ENCODE measurements around the gene BLM. TPM values are rescaled to one million over a fixed set of nuclear protein-coding genes. Genes with fewer than 3 reads are reported as not detected.

The BLM gene
- total RNA-seq, 1 experiment from 2014 or later, result 13.1 TPM

DNA sequence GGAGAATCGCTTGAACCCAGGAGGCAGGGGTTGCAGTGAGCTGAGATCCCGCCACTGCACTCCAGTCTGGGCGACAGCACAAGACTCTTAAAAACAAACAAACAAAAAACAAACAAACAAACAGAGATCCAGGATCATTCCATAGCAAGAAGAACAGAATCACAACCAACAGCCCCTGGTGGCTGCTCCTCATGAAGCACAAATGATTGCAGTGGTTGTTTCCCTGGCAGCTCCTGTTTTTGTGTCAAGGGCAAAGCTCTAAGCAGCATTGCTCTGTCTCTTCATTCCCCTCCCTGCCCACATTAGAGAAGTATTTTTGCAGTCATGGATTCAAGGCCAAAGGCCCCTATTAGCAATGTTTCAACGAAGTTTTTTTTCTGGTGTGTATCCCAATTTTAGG, 25.8 kb upstream of the BLM start:
- no peak for DNase-seq (ENCODE audit: low read depth)

DNA sequence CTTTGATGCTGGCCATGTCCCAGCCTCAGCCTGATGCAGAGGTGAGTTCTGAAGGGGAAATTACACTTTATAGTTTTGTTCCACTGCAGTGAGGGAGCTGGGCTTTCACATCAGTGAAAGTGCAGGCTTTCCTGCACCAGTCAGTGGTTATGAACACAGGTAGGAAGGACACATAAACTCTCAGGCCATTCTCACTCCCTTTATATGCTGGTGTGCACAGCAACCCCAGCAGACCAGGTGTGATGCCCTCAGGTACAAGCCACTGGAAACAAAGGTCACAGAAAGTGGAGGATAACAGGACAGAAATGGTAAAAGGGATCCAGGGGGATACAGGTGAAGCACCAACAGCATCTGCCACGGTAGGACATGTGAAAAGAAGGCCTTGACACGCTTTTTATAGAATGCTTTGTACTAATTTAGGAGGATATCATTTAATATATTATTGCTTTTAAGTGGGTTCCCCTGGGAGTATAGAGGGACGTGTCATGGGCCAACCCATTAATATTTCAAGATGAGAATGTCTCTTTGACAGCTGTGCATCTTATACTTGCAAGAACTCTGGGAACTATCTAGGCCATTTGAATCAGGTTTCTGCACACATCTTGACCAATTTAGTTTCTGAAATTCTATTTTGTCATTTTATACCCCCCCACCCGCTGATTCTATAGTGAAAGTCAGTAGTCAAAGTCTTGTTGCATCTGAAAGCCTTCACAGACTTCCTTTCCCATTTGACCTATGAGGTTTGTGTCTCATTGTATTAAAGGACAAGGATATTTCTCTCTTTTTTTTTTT, 25.0 kb upstream of the BLM start:
- DNase-seq (ENCODE audit: low read depth), result no peak

DNA sequence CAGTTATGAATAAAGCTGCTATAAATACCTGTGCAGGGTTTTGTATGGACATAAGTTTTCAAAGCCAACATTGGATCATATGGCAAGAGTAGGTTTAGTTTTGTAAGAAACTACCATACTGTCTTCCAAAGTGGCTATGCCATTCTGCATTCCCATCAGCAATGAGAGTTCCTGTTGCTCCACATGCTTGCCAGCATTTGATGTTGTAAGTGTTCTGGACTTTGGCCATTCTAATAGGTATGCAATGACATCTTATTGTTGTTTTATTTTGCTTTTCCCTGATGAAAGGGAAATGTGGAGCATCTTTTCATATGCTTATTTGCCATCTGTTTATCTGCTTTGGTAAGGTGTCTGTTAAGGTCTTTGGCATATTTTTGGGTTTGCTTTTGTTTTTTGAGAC, 22.2 kb upstream of the BLM start:
- DNase-seq (ENCODE audit: low read depth), result no peak

DNA sequence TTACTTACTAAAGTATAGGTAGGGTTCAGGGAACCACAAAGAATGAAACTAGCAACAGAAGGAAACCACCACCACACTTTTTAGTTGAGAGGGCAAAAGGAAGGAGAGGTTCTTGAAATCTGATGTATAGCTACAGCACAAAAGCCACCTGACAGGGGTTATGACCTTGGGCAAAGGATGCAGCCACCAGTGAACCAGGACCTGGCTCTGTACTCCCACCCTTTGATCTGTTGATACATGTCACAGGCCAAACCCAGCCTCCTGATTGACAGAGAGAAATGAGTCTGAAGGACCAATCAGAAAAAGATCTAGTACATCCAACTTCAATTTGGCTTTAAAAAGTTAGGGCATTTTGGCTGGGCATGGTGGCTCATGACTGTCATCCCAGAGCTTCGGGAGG, 20.0 kb upstream of the BLM start:
- no peak for DNase-seq (ENCODE audit: low read depth)

- DNase-seq (ENCODE audit: low read depth), result no peak
These were observed 18.5 kb upstream of the BLM start for GRCh38 chr15:90698629-90699028.

DNA sequence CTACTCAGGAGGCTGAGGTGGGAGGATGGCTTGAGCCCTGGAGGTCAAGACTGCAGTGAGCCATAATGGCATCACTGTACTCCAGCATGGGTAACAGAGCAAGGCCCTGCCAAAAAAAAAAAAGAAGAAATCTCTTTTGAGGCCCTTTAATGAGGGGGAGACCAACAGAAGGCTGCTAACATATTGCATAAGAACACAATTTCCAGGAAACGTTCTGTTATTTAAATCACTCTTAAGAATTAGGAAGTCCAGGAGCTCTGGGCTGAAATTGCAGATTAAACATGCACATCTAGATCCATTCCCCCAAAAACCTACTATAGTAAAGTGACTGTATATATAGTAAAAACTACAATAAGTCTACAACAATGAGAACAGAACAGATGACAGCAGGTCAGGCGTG, 16.1 kb upstream of the BLM start:
- DNase-seq (ENCODE audit: low read depth), result no peak

GRCh38 chr15:90701880-90702630, 15.1 kb upstream of the BLM start:
- DNase-seq (ENCODE audit: low read depth), result no peak

DNA sequence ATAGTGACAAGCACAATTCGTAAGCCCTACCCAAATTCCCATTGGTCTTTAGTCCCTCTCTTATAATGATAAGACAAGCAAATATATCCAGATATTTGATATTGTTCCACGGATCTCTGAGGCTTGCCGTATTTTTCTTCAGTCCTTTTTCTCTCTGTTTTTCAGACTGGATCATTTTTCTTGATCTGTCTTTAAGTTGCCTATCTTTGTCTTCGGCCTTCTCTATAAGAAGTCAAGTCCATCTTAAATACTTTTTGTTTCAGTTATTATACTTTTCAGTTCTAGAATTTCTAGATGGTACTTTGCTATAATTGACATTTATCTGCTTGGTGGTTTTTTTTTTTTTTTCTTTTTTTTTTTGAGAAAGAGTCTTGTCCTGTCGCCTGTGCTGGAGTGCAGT, 13.7 kb upstream of the BLM start:
- no peak for DNase-seq (ENCODE audit: low read depth)

GRCh38 chr15:90705212-90705611, 11.9 kb upstream of the BLM start:
- DNase-seq (ENCODE audit: low read depth), result no peak

DNA sequence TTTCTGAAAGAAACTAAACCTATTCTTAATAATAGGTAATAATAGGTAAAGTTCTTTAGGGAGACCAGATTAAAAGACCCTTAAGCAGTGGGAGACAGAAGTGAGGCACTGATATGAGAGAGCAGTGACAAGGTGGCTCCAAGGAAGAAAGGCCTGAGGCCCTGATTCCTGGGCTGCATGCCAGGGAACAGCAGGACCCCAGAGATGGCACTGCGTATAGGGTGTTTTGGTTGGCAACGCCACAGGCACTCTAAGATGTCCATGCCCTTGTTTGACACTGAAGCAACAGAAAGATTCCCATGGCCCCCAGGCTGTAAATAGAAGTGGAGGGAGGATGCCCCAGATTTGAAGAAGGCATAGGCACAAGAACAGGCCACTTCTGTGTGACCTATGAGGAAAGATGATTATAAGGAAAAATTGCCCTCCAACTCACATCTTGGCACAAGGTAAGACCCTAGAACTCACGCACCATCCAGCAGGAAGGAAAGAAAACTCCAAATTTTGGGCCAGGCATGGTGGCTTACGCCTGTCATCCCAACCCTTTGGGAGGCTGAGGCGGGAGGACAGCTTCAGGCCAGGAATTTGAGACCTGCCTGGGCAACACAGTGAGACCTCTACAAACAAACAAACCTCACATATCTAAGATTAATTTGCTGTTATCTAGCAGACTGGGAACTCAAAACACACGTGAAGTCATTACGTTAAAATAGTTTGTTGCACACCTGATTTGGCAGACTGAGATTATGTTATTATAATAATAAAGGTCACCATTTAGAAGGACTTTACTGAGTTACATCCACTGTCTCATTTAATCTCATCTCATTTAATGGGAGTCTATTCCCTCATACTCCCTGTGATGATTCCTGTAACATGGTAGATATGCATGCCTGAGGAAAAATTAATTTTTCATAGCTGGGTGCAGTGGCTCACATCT, 10.5 kb upstream of the BLM start:
- DNase-seq (ENCODE audit: low read depth), result no peak

GRCh38 chr15:90707489-90707888, 9.7 kb upstream of the BLM start:
- no peak for DNase-seq (ENCODE audit: low read depth)

- DNase-seq (ENCODE audit: low read depth), result no peak
These were observed 8.6 kb upstream of the BLM start for GRCh38 chr15:90708516-90708915.

- DNase-seq (ENCODE audit: low read depth), result no peak
These were observed 7.9 kb upstream of the BLM start for GRCh38 chr15:90709278-90709677.

DNA sequence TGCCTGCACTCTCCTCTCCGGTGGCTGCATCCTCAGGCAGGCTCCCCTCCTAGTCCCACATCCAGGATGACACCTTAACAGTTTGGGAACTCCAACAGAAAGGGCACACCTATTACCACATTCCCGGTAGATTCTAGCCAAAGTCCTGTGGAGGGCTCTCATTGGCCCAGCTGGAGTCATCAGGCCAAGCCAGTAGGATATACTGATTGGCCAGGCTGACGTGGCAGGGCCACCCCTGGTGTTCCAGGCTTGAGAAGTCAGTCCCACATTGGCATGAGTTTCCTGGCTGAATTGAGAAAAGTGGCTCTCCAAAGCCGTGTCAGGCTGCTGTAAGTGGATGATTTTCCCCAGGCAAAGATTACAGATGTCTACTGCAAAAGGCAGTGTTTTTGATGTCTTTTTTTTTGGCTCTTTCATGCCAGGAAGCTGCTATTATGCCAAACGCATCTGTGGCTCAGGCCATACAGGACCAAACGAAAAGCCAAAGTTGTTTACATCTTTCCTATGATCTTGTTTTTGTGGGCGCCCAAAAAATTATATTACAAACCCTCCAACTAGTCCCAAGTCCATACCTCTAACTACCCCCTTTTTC, 6.6 kb upstream of the BLM start:
- DNase-seq (ENCODE audit: low read depth), result no peak

GRCh38 chr15:90711418-90711824, 5.7 kb upstream of the BLM start:
- DNase-seq (ENCODE audit: low read depth), result no peak

GRCh38 chr15:90711842-90712241, 5.3 kb upstream of the BLM start:
- no peak for DNase-seq (ENCODE audit: low read depth)

DNA sequence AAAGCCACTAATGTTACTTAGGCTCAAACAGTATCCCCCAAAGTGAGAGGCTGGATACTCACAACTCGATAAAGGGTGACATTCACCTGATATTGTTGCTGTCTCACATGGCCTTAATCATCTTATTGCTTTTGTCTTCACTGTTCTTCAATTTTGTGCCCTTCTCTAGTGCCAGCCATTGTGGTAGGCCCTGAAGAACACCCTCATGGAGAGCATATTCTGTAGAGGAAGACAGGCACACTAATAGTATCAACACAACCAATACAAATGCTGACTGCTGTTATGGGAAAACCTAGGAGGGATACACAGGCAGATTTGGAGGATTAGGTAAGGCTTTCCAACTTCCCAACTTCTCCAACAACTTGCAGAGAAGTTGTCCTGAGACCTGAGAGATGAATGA, 4.1 kb upstream of the BLM start:
- no peak for DNase-seq (ENCODE audit: low read depth)

DNA sequence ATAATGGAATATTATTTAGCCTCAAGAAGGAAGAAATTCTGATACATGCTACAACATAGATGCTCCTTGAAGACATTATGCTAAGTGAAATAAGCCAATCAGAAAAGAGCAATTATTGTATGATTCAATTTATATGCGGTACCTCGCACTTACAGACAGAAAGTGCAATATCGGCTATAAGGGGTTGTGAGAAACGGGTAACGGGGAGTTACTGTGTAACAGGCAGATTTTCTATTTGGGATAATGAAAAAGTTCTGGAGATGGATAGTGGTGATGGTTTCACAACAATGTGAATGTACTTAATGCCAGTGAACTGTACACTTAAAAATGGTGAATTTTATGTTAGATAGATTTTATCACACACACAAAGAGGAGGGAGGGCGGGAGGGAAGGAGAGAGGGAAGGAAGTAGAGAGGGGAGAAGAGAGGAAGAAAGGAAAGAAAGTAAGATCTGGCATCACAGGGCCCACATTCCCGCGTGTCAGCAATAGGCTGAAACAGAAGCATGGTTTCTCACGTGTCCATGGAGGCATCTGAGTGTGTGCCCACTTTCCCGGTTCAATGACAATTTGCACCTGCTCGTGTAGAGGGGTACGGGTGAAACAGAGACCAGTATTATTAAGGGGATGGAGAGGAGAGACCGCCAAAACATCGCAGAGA, 700 bp upstream of the BLM start:
- no peak for DNase-seq (ENCODE audit: low read depth)

DNA sequence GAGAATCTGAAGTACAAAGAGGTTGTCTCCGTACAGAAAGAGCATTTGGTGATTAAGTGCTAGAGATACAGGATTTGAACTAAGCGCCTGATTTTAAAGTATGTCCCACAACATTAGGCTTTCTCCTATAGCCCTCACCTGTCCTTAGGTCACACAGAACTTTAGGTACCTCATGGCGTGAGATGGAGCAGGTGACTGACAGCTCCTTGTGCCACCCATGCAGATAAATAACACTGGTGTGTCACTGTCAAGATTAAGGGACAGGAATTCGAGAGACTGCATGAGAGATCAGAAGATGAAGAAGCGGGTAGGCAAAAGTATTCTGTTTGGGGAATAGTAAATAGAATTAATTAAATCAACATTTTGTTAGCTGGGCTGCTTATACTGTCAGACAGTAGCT, 1.1 kb downstream of the BLM start:
- no peak for DNase-seq (ENCODE audit: low read depth)

DNA sequence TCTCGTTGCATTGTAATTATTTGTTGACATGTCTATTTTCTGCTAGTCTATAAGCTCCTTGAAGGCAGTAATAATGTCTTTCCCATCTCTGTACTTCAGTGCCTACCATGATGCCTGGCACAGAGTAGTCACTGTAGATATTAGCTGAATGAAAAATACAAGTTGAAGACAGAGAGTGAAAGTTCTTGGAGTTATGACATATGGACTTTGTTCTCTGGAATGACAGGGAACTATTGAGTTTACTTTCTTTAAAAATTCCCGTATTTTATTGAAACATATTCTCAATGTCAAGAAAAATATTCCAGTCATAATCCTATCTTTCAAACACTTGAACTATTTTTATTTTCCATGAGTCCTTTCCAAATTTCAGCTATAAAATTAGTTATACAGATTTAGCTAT, 3.0 kb downstream of the BLM start:
- DNase-seq (ENCODE audit: low read depth), result no peak

DNA sequence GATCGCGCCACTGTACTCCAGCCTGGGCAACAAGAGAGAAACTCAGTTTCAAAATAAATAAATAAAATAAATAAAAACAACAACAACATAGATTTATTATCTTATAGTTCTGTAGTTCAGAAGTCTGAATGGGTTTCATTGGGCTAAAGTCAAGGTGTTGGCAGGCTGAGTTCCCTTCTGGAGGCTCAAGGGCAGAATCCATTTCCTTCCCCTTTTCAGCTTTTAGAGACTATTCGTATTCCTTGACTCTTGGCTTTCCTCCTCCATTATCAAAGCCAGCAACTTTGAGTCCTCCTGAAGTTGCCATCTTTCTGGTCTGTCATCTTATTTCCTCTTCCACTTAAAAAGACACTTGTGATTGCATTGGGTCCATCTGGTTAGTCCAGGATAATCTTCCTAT, 12.1 kb downstream of the BLM start:
- no peak for DNase-seq (ENCODE audit: low read depth)

All from HT1080 (cell line).